Lung (tissue), 12 donors: ENCODE data around the gene HPSE2. TPM values are rescaled to one million over a fixed set of nuclear protein-coding genes. Genes with fewer than 3 reads are reported as not detected.
"Not testable (repeated sequence)": the region's sequence is repeated elsewhere in the genome, so short reads cannot be mapped to it uniquely, and the experiment has no call there.

ENCODE experiments used
- ATAC-seq: fragments of 200-7000 bp; cut with Tn5 transposase; one replicate; pipeline ENCODE4 v1.9.1; 2020; ENCODE audit warnings: moderate number of reproducible peaks; ENCODE audit not compliant: insufficient read depth, low FRiP score
- DNase-seq, 3 donors: peaks; one replicate each; pipeline ENCODE4 v3.0.0-alpha.2; 2013 to 2017
- H3K27ac ChIP-seq, 2 donors: one replicate each; pipeline ENCODE4 v1.5.1; 2013; ENCODE audit warnings: mild to moderate bottlenecking in 2 of 2, moderate library complexity in 2 of 2, control low read depth in 1 of 2, inconsistent platforms in 1 of 2, low read depth in 1 of 2, low read length in 1 of 2
- H3K27me3 ChIP-seq, 3 donors: one replicate each; pipeline ENCODE4 v1.5.1; 2013; ENCODE audit warnings: low read length in 2 of 3; ENCODE audit not compliant: control insufficient read depth in 3 of 3, insufficient read depth in 3 of 3
- H3K36me3 ChIP-seq, 4 donors: one replicate each; pipeline ENCODE4 v1.5.1; 2013; ENCODE audit warnings: low read length in 4 of 4, mild to moderate bottlenecking in 1 of 4, moderate library complexity in 1 of 4; ENCODE audit not compliant: control insufficient read depth in 4 of 4, insufficient read depth in 4 of 4
- H3K4me1 ChIP-seq, 5 donors: one replicate each; pipeline ENCODE4 v1.5.1; 2013; ENCODE audit warnings: low read length in 5 of 5, mild to moderate bottlenecking in 2 of 5, moderate library complexity in 1 of 5; ENCODE audit not compliant: control insufficient read depth in 5 of 5, insufficient read depth in 5 of 5
- H3K4me3 ChIP-seq: one replicate; pipeline ENCODE4 v1.5.1; 2013; ENCODE audit warnings: mild to moderate bottlenecking, control low read depth, moderate library complexity
- H3K9ac ChIP-seq, 2 donors: one replicate each; pipeline ENCODE4 v1.5.1; 2013; ENCODE audit warnings: low read length in 2 of 2, control low read depth in 1 of 2; ENCODE audit not compliant: insufficient read depth in 1 of 2
- H3K9me3 ChIP-seq, 4 donors: one replicate each; pipeline ENCODE4 v1.5.1; 2013; ENCODE audit warnings: low read length in 3 of 4, mild to moderate bottlenecking in 1 of 4, moderate library complexity in 1 of 4; ENCODE audit not compliant: control insufficient read depth in 4 of 4, insufficient read depth in 3 of 4
- CTCF ChIP-seq: IDR thresholded peaks from 2 replicates; pipeline ENCODE4 v1.5.1; 2012; ENCODE audit warnings: mild to moderate bottlenecking; ENCODE audit errors: control extremely low read depth, extremely low read depth
- WGBS, 2 donors: extraction: QIAGEN DNeasy Blood & Tissue Kit; methylation state at CpG; one replicate each; pipeline ENCODE4 v1.1.7; 2013; 5-methylcytosine and 5-hydroxymethylcytosine counted together
- polyA plus RNA-seq, 2 donors: library from polyadenylated mRNA; stranded (reverse); fragments of 200-250 nt; gene quantifications; one replicate each; pipeline ENCODE4 v1.2.1, GENCODE V29; 2013
- total RNA-seq, 2 donors: library from RNA; depleted of rRNA in 1 of 2; stranded (reverse); fragments of >200 nt in 1 of 2; gene quantifications; one replicate each; pipeline ENCODE4 v1.2.1, GENCODE V29; 2014 to 2021
- donor health status: control.
- donor health status: control.
- donor health status: Bipolar disorder and iron deficiency.
- donor health status: healthy.
- donor health status: DM: yes; HTN: yes; CAD: no.

Gene HPSE2
- total and polyA plus RNA-seq, 4 donors, result 0.32 to 47.3 (median 1.9) TPM

DNA sequence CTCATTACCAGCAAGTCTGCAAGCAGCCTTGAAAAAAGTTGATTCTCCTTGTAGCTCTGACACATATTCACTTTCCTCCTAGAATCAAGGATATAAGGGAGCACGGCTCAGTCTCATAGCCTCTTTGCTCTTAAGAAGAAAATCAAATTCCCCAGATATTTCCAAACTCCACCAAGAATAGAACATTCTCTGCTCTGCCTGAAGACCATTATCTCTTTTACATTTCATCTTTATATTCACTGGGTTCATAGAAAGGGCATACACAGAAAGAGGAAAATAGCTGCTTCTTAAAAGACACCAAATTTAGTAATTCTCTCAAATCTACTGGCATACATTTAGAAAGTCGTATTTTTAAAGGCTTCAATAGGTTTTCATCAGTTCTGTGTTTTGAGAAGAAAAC lies 92.0 kb downstream of the HPSE2 start:
- Histone ChIP-seq H3K9me3 (no peaks in the 10 kb centered on the region), H3K4me1 (peaks cover 0 to 19% (median 0%) of the 10 kb centered on the region in 5 donors), H3K27ac (no peak overlapping the region), H3K4me3 (no peak overlapping the region), H3K27me3 (no peaks in the 10 kb centered on the region), H3K9ac (no peak overlapping the region), H3K36me3 (no peaks in the 10 kb centered on the region)
- WGBS, 2 donors, result 71 to 85% methylated on average over 2 of the region's 2 CpGs
- TF ChIP-seq CTCF, result no peak
- DNase-seq (peak in 2 of 3 donors; percentile 21 to 29), ATAC-seq (no peak)

DNA sequence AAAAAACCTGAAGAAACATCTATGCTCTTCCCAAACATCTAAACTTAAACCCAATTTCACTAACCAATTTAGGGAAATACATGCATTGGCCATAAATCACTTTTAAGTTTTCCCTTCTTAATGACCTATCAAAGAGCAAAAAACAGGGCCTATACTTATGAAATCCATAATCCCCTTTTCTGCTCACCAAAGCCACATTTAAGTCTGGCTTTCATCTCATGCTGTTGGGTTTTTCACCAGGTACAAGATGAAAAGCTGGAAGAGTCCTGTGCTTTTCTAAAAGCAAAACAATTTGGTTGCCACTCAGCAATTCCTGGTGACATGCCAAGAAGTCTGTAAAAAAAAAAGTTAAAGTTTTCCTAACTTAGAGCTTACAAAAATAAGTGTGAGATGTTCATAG lies 92.6 kb downstream of the HPSE2 start:
- Histone ChIP-seq H3K9me3 (no peaks in the 10 kb centered on the region), H3K9ac (no peak overlapping the region), H3K36me3 (no peaks in the 10 kb centered on the region), H3K27me3 (no peaks in the 10 kb centered on the region), H3K4me1 (peaks cover 0 to 19% (median 0%) of the 10 kb centered on the region in 5 donors), H3K4me3 (no peak overlapping the region), H3K27ac (no peak overlapping the region)
- ATAC-seq, result no peak
- TF ChIP-seq CTCF, result no peak
- DNase-seq, result peak in 2 of 3 donors; percentile 37 to 41

DNA sequence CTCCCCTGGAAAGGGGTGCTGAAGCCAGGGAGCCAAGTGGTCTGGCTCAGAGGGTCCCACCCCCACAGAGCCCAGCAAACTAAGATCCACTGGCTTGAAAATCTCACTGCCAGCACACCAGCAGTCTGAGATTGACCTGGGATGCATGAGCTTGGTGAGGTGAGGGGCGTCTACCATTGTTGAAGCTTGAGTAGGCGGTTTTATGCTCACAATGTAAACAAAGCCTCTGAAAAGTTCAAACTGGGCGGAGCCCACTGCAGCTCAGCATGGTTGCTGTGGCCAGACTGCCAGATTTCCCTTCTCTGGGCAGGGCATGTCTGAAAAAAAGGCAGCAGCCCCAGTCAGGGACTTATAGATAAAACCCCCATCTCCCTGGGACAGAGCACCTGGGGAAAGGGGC lies 102.8 kb downstream of the HPSE2 start:
- H3K27me3 ChIP-seq, H3K4me3 ChIP-seq, H3K4me1 ChIP-seq, H3K27ac ChIP-seq, ATAC-seq, H3K9me3 ChIP-seq, H3K36me3 ChIP-seq, H3K9ac ChIP-seq, DNase-seq: not testable (repeated sequence)
- WGBS, 2 donors, result 48 to 63% methylated on average over 3 of the region's 3 CpGs

DNA sequence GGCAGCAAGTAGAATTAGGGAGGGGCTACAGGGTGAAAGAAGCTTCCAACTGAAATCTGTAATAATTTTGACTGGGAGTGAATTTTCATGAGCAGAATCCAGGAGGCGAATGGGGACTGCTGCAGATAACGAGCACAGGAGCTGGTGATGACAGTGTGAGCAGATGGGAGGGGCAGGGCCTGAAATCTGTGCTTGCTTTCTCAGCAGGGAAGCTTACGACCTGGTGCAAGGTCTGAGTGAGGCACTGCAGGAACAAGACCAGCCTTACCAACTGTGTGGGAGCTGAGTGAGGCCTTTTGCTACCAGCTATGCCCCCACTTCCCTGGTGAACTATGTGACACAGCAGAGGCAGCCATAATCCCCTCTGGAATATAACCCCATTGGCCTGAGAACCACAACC lies 109.8 kb downstream of the HPSE2 start:
- H3K27ac ChIP-seq, result no peak overlapping the region
- no peak for TF ChIP-seq CTCF
- WGBS, 2 donors, result 63 to 78% methylated on average over 3 of the region's 3 CpGs
- H3K4me3 ChIP-seq, result no peak overlapping the region
- no peaks in the 10 kb centered on the region for H3K4me1 ChIP-seq
- ATAC-seq (no peak), DNase-seq (no peak)
- H3K9ac ChIP-seq, result no peak overlapping the region
- no peaks in the 10 kb centered on the region for H3K27me3 ChIP-seq
- peaks cover 0 to 6% (median 0%) of the 10 kb centered on the region in 4 donors for H3K36me3 ChIP-seq
- peaks cover 0 to 15% (median 2%) of the 10 kb centered on the region in 4 donors for H3K9me3 ChIP-seq
